Adrenal gland (tissue), 12 donors: ENCODE data around the gene MUTYH. TPM values are rescaled to one million over a fixed set of nuclear protein-coding genes. Genes with fewer than 3 reads are reported as not detected.

Experiments used
- DNase-seq, 7 donors: peaks; one replicate each; pipeline ENCODE4 v3.0.0-alpha.2; 2019 to 2020
- H3K27ac ChIP-seq, 5 donors: fragments of 200-600 bp; sonication (generic) in 4 of 5; 1 replicate in 3 of 5; 2 replicates in 2 of 5; pipeline versions ENCODE4 v1.5.1 to v1.8.0; 2016 to 2020; ENCODE audit warnings: mild to moderate bottlenecking in 1 of 5
- H3K27me3 ChIP-seq: fragments of 200-600 bp; 2 replicates; pipeline ENCODE4 v1.8.0; 2021
- H3K36me3 ChIP-seq, 2 donors: fragments of 200-600 bp; replicated peaks in 1 of 2; 1 replicate in 1 of 2; 2 replicates in 1 of 2; pipeline versions ENCODE4 v1.5.1 to v1.8.0; 2018 to 2022
- H3K4me1 ChIP-seq, 2 donors: fragments of 200-600 bp; replicated peaks in 1 of 2; 1 replicate in 1 of 2; 2 replicates in 1 of 2; pipeline versions ENCODE4 v1.5.1 to v1.8.0; 2018 to 2021
- H3K4me3 ChIP-seq, 4 donors: fragments of 200-600 bp; sonication (generic) in 3 of 4; one replicate each; pipeline ENCODE4 v1.5.1; 2016 to 2018
- H3K9me3 ChIP-seq, 3 donors: fragments of 200-600 bp; sonication (generic) in 1 of 3; replicated peaks in 1 of 3; 1 replicate in 2 of 3; 2 replicates in 1 of 3; pipeline versions ENCODE4 v1.5.1 to v1.8.0; 2016 to 2021
- CTCF ChIP-seq, 6 experiments: fragments of 450-650 bp in 4 of 6; fragments of 200-600 bp in 2 of 6; sonication (generic) in 1 of 6; IDR thresholded peaks; 1 replicate in 5 of 6; 2 replicates in 1 of 6; pipeline versions ENCODE4 v1.5.1 to v1.8.0; 2016 to 2021; ENCODE audit warnings: antibody characterized with exemption in 6 of 6, mild to moderate bottlenecking in 2 of 6, moderate library complexity in 1 of 6
- POLR2A ChIP-seq, 2 donors: fragments of 450-650 bp; IDR thresholded peaks; one replicate each; pipeline ENCODE4 v1.6.1; 2017; ENCODE audit warnings: antibody characterized with exemption in 2 of 2, mild to moderate bottlenecking in 2 of 2, moderate library complexity in 1 of 2
- WGBS, 4 donors: extraction: QIAGEN DNeasy Blood & Tissue Kit in 2 of 4; methylation state at CpG; one replicate each; pipeline versions ENCODE4 v1.1.5 to v1.1.7; 2013 to 2017; 5-methylcytosine and 5-hydroxymethylcytosine counted together
- intact Hi-C, 2 donors: fragments of 100-400 bp; cut with DNase I; formaldehyde crosslinking; loops; one replicate each; pipeline versions ENCODE4 v1.14.1 to v1.15.0; 2022 to 2023
- polyA plus RNA-seq, 3 donors: library from polyadenylated mRNA; stranded (reverse); fragments of 200-250 nt in 2 of 3; fragments of 350-450 nt in 1 of 3; fragmentation: Illumina TruSeq in 1 of 3; extraction: RNeasy Lipid Tissue Mini Kit (QIAGEN cat#74804) in 1 of 3; gene quantifications; one replicate each; pipeline ENCODE4 v1.2.3, GENCODE V29; 2013 to 2014
- total RNA-seq, 9 donors: library from RNA; depleted of rRNA in 4 of 9; stranded (reverse); fragments of >200 nt in 4 of 9; fragments of 120-200 nt in 1 of 9; fragmentation: NEBNext Ultra II Directional in 1 of 9; extraction: Animal tissue kit (Norgen Biotek cat#: 25700) in 1 of 9; gene quantifications; one replicate each; pipeline versions ENCODE4 v1.1.0 to v1.2.4, GENCODE V29; 2013 to 2023
- donor health status: healthy with polysubstance abuse.
- donor health status: Bipolar disorder and iron deficiency.
- donor health status: DM: yes; HTN: yes; CAD: no.
- donor health status: DM: no; HTN: no; CAD: no.
- donor health status: DM: no; HTN: no; CAD: no.
- donor health status: DM: yes; HTN: yes; CAD: no.

The MUTYH gene
- total and polyA plus RNA-seq, 12 donors, result 9.8 to 60.7 (median 22.2) TPM

DNA sequence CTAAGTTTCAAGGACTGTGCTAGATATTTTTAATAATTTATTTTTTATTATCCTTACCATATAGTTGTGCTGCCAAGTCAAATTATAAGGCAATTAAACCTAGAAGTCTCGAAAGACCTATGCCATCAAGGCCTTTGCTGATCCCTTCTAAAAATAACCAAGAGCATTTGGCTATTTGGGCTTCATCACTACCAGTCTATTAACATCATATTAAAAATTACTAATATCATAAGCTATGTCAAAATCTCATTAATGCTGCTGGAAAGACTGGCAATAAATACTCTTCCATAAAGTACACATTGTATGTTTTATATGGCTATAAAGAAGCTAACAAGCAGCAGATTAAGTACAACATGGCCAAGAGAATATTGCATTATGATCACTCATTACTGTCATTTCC lies 43.0 kb upstream of the MUTYH start:
- no peak for DNase-seq
- intact Hi-C loops, result no loop called here
- Histone ChIP-seq H3K4me1 (no peaks in the 10 kb centered on the region), H3K27me3 (no peaks in the 10 kb centered on the region), H3K9me3 (no peaks in the 10 kb centered on the region), H3K4me3 (no peak overlapping the region), H3K27ac (no peak overlapping the region), H3K36me3 (no peaks in the 10 kb centered on the region)
- 73 to 76% (median 75%) methylated on average over 1 of the region's 1 CpG for WGBS, 4 donors
- TF ChIP-seq POLR2A (IDR thresholded peaks at IDR 0.05), result no peak
- no peak for TF ChIP-seq CTCF (IDR thresholded peaks at IDR 0.05)

DNA sequence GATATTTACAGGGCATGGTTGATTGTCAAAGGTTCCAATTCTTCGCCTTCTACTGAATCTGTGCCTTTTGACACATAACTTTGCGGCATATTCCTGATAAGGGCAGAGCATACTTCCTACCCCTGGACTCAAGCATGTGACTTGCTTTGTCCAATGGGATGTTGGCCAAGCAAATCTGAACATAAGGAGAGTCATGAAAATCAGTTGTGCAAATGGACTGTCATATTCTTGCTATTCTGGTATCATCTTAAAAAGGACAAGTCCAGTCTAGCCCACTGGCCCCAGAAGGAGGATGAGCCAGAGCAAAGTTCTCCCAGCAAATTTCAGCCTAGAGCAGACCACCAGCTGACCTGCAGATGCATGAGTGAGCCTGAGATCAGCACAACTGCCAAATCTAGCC lies 41.0 kb upstream of the MUTYH start:
- TF ChIP-seq POLR2A (IDR thresholded peaks at IDR 0.05) (no peak), CTCF (IDR thresholded peaks at IDR 0.05) (no peak)
- Histone ChIP-seq H3K4me1 (no peaks in the 10 kb centered on the region), H3K36me3 (no peaks in the 10 kb centered on the region), H3K4me3 (no peak overlapping the region), H3K27ac (no peak overlapping the region), H3K9me3 (no peaks in the 10 kb centered on the region), H3K27me3 (no peaks in the 10 kb centered on the region)
- DNase-seq, result no peak
- 81 to 96% (median 94%) methylated on average over 2 of the region's 2 CpGs for WGBS, 4 donors
- intact Hi-C loops, result no loop called here

DNA sequence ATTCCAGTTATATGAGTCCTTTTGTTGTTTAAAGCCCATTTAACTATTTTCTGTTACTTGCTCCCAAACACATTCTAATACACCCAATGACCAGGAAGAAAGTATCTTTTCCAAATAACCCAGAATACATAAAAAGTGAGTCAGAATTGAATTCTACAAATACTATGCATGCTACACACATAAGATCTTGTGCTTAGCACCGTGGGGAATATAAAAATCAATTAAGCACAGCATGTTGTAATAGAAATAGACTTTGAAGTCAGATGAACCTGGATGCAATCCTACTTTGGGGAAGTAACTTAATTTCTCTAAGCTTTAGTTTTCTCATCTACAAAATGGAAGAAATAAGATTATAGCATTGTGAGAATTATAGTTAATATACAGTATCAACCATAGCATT lies 40.5 kb upstream of the MUTYH start:
- Histone ChIP-seq H3K27me3 (no peaks in the 10 kb centered on the region), H3K36me3 (no peaks in the 10 kb centered on the region), H3K4me1 (peaks cover 0 to 3% of the 10 kb centered on the region in 2 donors), H3K27ac (no peak overlapping the region), H3K9me3 (no peaks in the 10 kb centered on the region), H3K4me3 (no peak overlapping the region)
- WGBS, 4 donors, result 88 to 100% (median 90%) methylated on average over 1 of the region's 1 CpG
- TF ChIP-seq CTCF (IDR thresholded peaks at IDR 0.05), result no peak
- TF ChIP-seq POLR2A (IDR thresholded peaks at IDR 0.05), result no peak
- intact Hi-C loops, result no loop called here
- no peak for DNase-seq

DNA sequence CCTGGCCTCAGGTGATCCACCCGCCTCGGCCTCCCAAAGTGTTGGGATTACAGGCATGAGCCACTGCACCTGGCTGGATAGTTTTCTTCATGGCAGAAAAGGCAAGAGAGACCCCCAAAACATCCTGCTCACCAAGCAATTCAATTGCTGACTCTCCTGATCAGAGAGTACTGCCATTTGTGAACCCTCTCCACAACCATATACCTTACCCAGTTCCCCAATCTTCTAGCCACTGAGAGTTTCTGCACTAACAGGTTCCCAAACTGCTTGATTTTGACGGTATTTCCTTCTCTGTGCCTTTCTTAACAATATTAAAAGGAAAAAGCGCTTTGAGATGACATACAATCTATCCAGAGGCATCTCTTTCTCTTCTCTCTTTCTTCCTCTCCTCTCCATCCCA lies 39.9 kb upstream of the MUTYH start:
- Histone ChIP-seq H3K27ac (no peak overlapping the region), H3K36me3 (no peaks in the 10 kb centered on the region), H3K9me3 (no peaks in the 10 kb centered on the region), H3K4me1 (peaks cover 0 to 6% of the 10 kb centered on the region in 2 donors), H3K27me3 (no peaks in the 10 kb centered on the region), H3K4me3 (no peak overlapping the region)
- intact Hi-C loops, result no loop called here
- TF ChIP-seq CTCF (IDR thresholded peaks at IDR 0.05) (no peak), POLR2A (IDR thresholded peaks at IDR 0.05) (no peak)
- WGBS, 4 donors, result 88 to 93% (median 91%) methylated on average over 4 of the region's 4 CpGs
- no peak for DNase-seq
